Neural cell (in vitro differentiated cells): ENCODE results near the gene L2HGDH. TPM values are rescaled to one million over a fixed set of nuclear protein-coding genes. Genes with fewer than 3 reads are reported as not detected.
"Not testable (repeated sequence)": the region's sequence is repeated elsewhere in the genome, so short reads cannot be mapped to it uniquely, and the experiment has no call there.

Experiments
- H2AFZ ChIP-seq: fragments of 200-600, 300-800 bp; sonication (generic), shearing (Covaris generic); 2 replicates; pipeline ENCODE4 v1.6.0; 2014; ENCODE audit warnings: low read depth, mild to moderate bottlenecking, antibody characterized with exemption, low read length, moderate library complexity
- H3F3A ChIP-seq: fragments of 200-600 bp; shearing (Covaris generic); 2 replicates; pipeline ENCODE4 v1.6.1; 2016; ENCODE audit warnings: mild to moderate bottlenecking, moderate library complexity, mixed read lengths, antibody characterized with exemption, low read length; ENCODE audit not compliant: insufficient read depth, poor library complexity, severe bottlenecking
- H3K27ac ChIP-seq: fragments of 200-600, 300-800 bp; sonication (generic), shearing (Covaris generic); 2 replicates; pipeline ENCODE4 v1.5.1; 2014; ENCODE audit warnings: mild to moderate bottlenecking, low read length, moderate library complexity
- H3K27me3 ChIP-seq: fragments of 300-800, 200-600 bp; sonication (generic), shearing (Covaris generic); 2 replicates; pipeline ENCODE4 v1.6.0; 2014; ENCODE audit warnings: mild to moderate bottlenecking, low read depth, low read length, moderate library complexity; ENCODE audit not compliant: insufficient read depth
- H3K36me3 ChIP-seq: fragments of 300-800, 200-600 bp; sonication (generic), shearing (Covaris generic); 2 replicates; pipeline ENCODE4 v1.5.1; 2014; ENCODE audit warnings: mild to moderate bottlenecking, antibody characterized with exemption, low read length, moderate library complexity; ENCODE audit not compliant: insufficient read depth
- H3K4me2 ChIP-seq: fragments of 300-800, 200-600 bp; sonication (generic), shearing (Covaris generic); 2 replicates; pipeline ENCODE4 v1.6.0; 2014; ENCODE audit warnings: mild to moderate bottlenecking, low read length
- H3K4me3 ChIP-seq: fragments of 300-800, 200-600 bp; sonication (generic), shearing (Covaris generic); 2 replicates; pipeline ENCODE4 v1.5.1; 2014; ENCODE audit warnings: mild to moderate bottlenecking, low read length, moderate library complexity
- H3K79me2 ChIP-seq: fragments of 200-600 bp; shearing (Covaris generic); replicated peaks from 2 replicates; pipeline ENCODE4 v1.6.0; 2014; ENCODE audit warnings: mild to moderate bottlenecking, low read length, moderate library complexity; ENCODE audit not compliant: insufficient read depth
- H3K9ac ChIP-seq: fragments of 300-800, 200-600 bp; sonication (generic), shearing (Covaris generic); 2 replicates; pipeline ENCODE4 v1.6.1; 2016; ENCODE audit warnings: mild to moderate bottlenecking, low read length, mixed read lengths
- H3K9me2 ChIP-seq: fragments of 200-600 bp; shearing (Covaris generic); 2 replicates; pipeline ENCODE4 v1.6.1; 2016; ENCODE audit warnings: mild to moderate bottlenecking, low read length, mixed read lengths; ENCODE audit not compliant: insufficient read depth
- H3K9me3 ChIP-seq: fragments of 200-600, 300-800 bp; sonication (generic), shearing (Covaris generic); 2 replicates; pipeline ENCODE4 v1.6.1; 2016; ENCODE audit warnings: mild to moderate bottlenecking, mixed run types, low read length, moderate library complexity, mixed read lengths
- H4K20me1 ChIP-seq: fragments of 200-600 bp; shearing (Covaris generic); 2 replicates; pipeline ENCODE4 v1.6.1; 2016; ENCODE audit warnings: mild to moderate bottlenecking, mixed run types; ENCODE audit not compliant: insufficient read depth
- CTCF ChIP-seq: fragments of 450-650 bp; IDR thresholded peaks from 2 replicates; pipeline ENCODE4 v1.5.1; 2014; ENCODE audit warnings: antibody characterized with exemption, mild to moderate bottlenecking, moderate library complexity; ENCODE audit not compliant: poor library complexity, severe bottlenecking
- EP300 ChIP-seq: fragments of 450-650 bp; conservative IDR thresholded peaks from 2 replicates; pipeline ENCODE4 v1.6.1; 2014; ENCODE audit warnings: antibody characterized with exemption, mild to moderate bottlenecking, moderate library complexity; ENCODE audit not compliant: poor library complexity, severe bottlenecking
- EZH2 ChIP-seq: fragments of 200-600, 300-800 bp; shearing (Covaris generic), sonication (generic); IDR thresholded peaks from 2 replicates; pipeline ENCODE4 v1.6.1; 2014; ENCODE audit warnings: antibody characterized with exemption, low read length, borderline replicate concordance, mild to moderate bottlenecking; ENCODE audit not compliant: insufficient read depth, poor library complexity, severe bottlenecking
- MXI1 ChIP-seq: fragments of 450-650 bp; conservative IDR thresholded peaks from 2 replicates; pipeline ENCODE4 v1.6.1; 2014; ENCODE audit warnings: antibody characterized with exemption, mild to moderate bottlenecking; ENCODE audit not compliant: poor library complexity, severe bottlenecking
- POLR2AphosphoS5 ChIP-seq: IDR thresholded peaks from 2 replicates; pipeline ENCODE4 v1.6.1; 2012
- RAD21 ChIP-seq: fragments of 450-650 bp; conservative IDR thresholded peaks from 2 replicates; pipeline ENCODE4 v1.6.1; 2014; ENCODE audit warnings: antibody characterized with exemption, mild to moderate bottlenecking, moderate library complexity
- SMC3 ChIP-seq: fragments of 450-650 bp; conservative IDR thresholded peaks from 2 replicates; pipeline ENCODE4 v1.6.1; 2014; ENCODE audit warnings: antibody characterized with exemption, mild to moderate bottlenecking, moderate library complexity; ENCODE audit not compliant: poor library complexity
- TAF1 ChIP-seq: IDR thresholded peaks from 2 replicates; pipeline ENCODE4 v1.6.1; 2012; ENCODE audit warnings: low read depth
- polyA plus RNA-seq: library from polyadenylated mRNA; depleted of rRNA; stranded (reverse); fragments of >200 nt; gene quantifications from 2 replicates; pipeline ENCODE4 v1.2.3, GENCODE V29; 2014
- TF ChIP-seq, protein P1 (sequence below): IDR thresholded peaks from 2 replicates; pipeline ENCODE4 v1.6.1; 2012; ENCODE audit warnings: borderline replicate concordance

Gene L2HGDH
- polyA plus RNA-seq, 1 donor from 2014 or later = 8.9 TPM

GRCh38 chr14:50319293-50319692 lies 7.3 kb upstream of the L2HGDH start:
- Histone ChIP-seq H3K4me2 (no peak overlapping the region), H3K79me2 (peaks cover 12% of the 10 kb centered on the region), H3K9me3 (no peaks in the 10 kb centered on the region), H3F3A (peaks cover 4% of the 10 kb centered on the region), H3K4me3 (no peak overlapping the region), H3K27me3 (no peaks in the 10 kb centered on the region), H3K9me2 (no peaks in the 10 kb centered on the region), H3K36me3 (no peaks in the 10 kb centered on the region), H2AFZ (no peak overlapping the region), H3K9ac (no peak overlapping the region), H3K27ac (no peak overlapping the region), H4K20me1 (no peaks in the 10 kb centered on the region)
- TF ChIP-seq TAF1 = no peak
- no peak for TF ChIP-seq EP300
- TF ChIP-seq, protein P1, sequence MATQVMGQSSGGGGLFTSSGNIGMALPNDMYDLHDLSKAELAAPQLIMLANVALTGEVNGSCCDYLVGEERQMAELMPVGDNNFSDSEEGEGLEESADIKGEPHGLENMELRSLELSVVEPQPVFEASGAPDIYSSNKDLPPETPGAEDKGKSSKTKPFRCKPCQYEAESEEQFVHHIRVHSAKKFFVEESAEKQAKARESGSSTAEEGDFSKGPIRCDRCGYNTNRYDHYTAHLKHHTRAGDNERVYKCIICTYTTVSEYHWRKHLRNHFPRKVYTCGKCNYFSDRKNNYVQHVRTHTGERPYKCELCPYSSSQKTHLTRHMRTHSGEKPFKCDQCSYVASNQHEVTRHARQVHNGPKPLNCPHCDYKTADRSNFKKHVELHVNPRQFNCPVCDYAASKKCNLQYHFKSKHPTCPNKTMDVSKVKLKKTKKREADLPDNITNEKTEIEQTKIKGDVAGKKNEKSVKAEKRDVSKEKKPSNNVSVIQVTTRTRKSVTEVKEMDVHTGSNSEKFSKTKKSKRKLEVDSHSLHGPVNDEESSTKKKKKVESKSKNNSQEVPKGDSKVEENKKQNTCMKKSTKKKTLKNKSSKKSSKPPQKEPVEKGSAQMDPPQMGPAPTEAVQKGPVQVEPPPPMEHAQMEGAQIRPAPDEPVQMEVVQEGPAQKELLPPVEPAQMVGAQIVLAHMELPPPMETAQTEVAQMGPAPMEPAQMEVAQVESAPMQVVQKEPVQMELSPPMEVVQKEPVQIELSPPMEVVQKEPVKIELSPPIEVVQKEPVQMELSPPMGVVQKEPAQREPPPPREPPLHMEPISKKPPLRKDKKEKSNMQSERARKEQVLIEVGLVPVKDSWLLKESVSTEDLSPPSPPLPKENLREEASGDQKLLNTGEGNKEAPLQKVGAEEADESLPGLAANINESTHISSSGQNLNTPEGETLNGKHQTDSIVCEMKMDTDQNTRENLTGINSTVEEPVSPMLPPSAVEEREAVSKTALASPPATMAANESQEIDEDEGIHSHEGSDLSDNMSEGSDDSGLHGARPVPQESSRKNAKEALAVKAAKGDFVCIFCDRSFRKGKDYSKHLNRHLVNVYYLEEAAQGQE = no peak
- no peak for TF ChIP-seq POLR2AphosphoS5
- no peak for TF ChIP-seq CTCF
- no peak for TF ChIP-seq EZH2

GRCh38 chr14:50318031-50318626 lies 6.1 kb upstream of the L2HGDH start:
- TF ChIP-seq CTCF (peak; percentile 71), MXI1 (no peak), EP300 (no peak), SMC3 (peak; percentile 59), RAD21 (peak; percentile 62), TAF1 (no peak), EZH2 (no peak), POLR2AphosphoS5 (no peak)
- TF ChIP-seq, protein P1 = no peak
- Histone ChIP-seq H3K9me2 (no peaks in the 10 kb centered on the region), H3K9ac (no peak overlapping the region), H3K4me3 (no peak overlapping the region), H2AFZ (no peak overlapping the region), H3F3A (peaks cover 7% of the 10 kb centered on the region), H3K4me2 (no peak overlapping the region), H3K36me3 (no peaks in the 10 kb centered on the region), H3K9me3 (no peaks in the 10 kb centered on the region), H3K79me2 (peaks cover 22% of the 10 kb centered on the region), H3K27ac (no peak overlapping the region), H4K20me1 (no peaks in the 10 kb centered on the region), H3K27me3 (no peaks in the 10 kb centered on the region)

- H2AFZ ChIP-seq = not testable (repeated sequence)
- peaks cover 32% of the 10 kb centered on the region for H3K79me2 ChIP-seq
These were observed 2.1 kb upstream of the L2HGDH start for GRCh38 chr14:50314098-50314497.

More at GRCh38 chr14:50314098-50314497, 2.1 kb upstream of the L2HGDH start:
- not testable (repeated sequence) for H3K27ac ChIP-seq, H3K36me3 ChIP-seq, H3F3A ChIP-seq, H3K9me3 ChIP-seq, H3K9me2 ChIP-seq, H3K4me2 ChIP-seq, H3K9ac ChIP-seq, H3K27me3 ChIP-seq, H4K20me1 ChIP-seq
- H3K4me3 ChIP-seq = peak overlapping the region; percentile 83
